Hematopoietic multipotent progenitor cell treated with erythropoietin and hydrocortisone succinate and interleukin-3 and kit ligand, for 6 days (in vitro differentiated cells): ENCODE data around the gene INTS11.

ENCODE experiments used
- DNase-seq: peaks from one replicate; pipeline ENCODE4 v3.0.0-alpha.2; 2015

INTS11 gene

GRCh38 chr1:1281533-1282321, 42.7 kb downstream of the INTS11 start:
- DNase-seq: no peak

GRCh38 chr1:1280782-1281481, 43.5 kb downstream of the INTS11 start:
- no peak for DNase-seq

DNA sequence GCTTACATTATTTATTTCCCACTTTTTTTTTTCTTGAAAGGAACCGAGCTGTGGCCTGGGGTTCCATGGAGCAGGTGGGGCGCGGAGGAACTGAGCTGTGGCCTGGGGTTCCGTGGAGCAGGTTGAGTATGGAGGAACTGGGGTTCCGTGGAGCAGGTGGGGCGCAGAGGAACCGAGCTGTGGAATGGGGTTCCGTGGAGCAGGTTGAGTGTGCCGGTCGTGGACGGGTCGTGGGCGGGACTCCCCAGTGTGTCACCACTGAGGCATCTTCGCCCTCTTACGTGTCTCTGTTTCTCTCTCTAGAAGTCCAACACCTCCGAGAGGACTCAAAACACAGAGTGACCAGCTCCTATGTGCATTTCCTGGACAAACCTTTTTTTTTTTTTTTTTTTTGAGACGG, 45.4 kb downstream of the INTS11 start:
- DNase-seq: no peak

GRCh38 chr1:1278620-1279019, 45.8 kb downstream of the INTS11 start:
- DNase-seq: no peak

DNA sequence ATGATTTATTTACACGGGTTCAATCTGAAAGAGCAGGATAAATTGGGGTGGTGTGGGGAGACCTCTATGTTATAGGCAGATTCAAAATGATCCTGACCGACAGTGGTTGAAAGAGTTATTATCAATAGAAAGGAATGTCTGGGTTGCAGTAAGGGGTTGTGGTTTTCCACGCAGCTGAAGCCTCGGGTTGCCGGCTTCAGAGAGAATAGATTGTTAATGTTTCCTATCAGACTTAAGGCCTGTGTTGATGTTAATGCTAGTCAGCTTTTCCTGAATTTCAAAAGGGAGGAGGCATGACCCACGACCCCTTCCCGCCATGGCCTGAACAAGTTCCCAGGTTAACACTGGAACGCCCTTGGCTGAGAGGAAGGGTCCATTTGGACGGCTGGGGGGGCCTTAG, 48.6 kb downstream of the INTS11 start:
- no peak for DNase-seq

DNA sequence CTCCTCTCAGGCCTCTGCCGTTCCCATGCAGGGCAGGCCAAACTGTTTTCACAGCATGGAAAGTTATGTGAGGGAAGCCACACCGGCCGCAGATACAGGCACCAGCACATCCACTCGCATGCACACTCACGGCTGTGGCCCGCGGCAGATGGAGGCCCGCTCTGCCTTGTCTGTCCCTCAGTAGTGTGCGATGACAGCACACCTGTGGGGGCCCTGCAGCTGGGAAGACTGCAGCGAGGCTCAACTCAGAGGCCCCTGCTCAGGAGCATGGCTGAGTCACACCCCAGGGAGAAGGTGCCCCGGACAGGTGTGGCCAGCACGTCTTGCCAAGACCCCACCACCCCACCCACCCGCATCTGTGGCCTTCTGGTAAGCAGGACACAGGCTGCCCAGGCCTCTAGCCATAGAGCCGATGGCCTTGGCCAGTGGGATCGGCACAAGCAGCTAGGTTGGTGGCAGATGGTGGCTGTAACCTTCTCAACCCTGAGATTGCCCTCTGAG, 49.5 kb downstream of the INTS11 start:
- no peak for DNase-seq

GRCh38 chr1:1274299-1274930, 50.0 kb downstream of the INTS11 start:
- DNase-seq: no peak

GRCh38 chr1:1273512-1274298, 50.8 kb downstream of the INTS11 start, which contains the start of gene UBE2J2:
Gene UBE2J2 (minus strand): TSS chr1:1273854. CDS start chr1:1267992, 5,862 bp downstream.
- peak; percentile 96 for DNase-seq

- no peak for DNase-seq
Measured at GRCh38 chr1:1273209-1273511, 51.3 kb downstream of the INTS11 start.

- no peak for DNase-seq
Measured at GRCh38 chr1:1272341-1273208, 51.9 kb downstream of the INTS11 start.

DNA sequence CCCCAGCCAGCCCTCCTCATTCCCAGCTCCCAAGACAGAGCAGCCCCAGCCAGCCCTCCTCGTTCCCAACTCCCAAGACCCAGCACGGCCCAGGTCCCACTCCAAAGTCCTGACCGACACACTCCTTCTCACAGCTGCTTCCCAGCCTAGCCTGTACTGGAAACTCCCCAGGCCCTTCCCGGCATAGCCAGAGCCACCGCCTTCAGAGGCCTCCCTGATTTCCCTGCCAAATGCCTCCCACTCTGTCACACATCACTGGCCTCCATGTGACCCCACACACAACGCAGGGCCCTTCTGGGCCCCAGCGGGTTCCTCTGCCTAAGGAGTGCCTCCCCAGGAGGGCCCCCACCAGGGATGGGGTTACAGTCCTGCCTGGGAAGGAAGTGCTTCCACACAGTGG, 53.6 kb downstream of the INTS11 start:
- DNase-seq: no peak

DNA sequence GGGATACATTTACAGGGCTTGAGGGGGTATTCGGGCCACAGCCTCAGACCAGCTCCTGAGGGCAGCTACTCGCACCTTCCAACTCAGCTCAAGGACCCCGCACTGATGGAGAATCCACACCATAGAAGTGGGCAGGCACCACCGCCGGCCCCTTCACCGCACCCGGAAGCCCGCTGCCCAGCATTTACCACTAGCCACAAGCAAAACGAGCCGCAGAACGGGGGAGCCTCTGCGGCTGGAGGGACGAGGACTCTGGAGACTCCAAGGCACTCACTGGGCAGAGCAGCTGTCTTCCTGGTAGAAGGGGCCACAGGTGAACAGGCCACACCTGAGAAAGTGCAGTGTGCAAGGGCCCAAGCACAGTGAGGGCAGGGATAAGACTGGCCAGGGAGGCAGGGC, 56.2 kb downstream of the INTS11 start:
- no peak for DNase-seq

DNA sequence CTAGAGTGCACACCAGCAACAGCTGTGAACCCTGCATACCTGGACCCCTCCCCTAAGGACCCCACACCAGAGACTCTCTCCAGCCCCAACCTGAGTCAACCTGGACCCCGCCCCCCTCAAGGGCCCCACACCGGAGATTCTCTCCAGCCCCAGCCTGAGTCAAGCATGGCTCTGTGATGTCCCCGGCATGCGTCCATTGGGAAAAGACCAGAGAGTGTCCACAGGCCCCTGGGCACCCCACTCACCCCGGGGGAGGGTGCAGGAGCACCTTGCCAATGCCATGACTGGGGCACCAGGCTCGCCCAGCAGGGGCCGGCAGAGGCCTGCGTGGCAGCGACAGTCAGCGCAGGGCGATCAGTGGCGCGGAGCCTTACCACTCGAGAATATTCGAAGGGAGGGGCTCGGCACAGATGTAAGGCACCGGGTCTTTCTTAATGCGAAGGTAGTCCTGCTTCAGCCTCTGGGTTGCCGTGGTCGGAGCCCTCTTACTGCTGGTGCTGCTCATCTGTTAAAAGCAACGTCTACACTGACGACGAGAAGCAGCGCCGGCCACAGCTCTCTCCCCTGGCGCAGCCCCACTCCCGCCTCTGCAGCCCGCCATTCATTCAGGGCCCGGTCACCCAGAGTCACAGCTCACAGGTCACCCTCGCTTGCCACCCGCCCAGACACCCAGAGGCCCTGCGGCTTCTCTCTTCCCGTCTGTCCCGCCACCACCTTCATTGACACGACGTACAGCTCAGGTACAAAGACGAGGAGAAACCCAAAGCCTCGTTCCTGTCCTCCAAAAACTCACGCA, 56.8 kb downstream of the INTS11 start:
- no peak for DNase-seq

DNA sequence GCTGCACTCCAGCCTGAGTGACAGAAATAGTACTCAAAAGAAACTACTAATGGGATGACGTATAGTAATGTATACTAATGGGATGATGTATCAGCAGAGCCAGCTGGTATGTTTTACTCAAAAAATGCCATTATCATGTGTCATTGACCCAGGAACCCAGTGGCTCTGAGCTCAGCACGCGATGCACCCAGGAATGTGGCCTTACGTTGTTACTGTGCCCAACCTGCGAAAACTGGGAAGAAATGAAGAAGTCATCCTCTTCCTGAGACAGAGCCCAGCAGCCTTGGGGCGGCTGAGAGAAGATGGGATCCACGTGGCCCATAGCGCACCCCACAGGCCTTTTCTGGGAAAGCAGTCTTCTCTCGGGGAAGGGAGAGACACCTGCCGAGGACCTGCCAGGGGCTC, 59.6 kb downstream of the INTS11 start:
- peak; percentile 57 for DNase-seq

DNA sequence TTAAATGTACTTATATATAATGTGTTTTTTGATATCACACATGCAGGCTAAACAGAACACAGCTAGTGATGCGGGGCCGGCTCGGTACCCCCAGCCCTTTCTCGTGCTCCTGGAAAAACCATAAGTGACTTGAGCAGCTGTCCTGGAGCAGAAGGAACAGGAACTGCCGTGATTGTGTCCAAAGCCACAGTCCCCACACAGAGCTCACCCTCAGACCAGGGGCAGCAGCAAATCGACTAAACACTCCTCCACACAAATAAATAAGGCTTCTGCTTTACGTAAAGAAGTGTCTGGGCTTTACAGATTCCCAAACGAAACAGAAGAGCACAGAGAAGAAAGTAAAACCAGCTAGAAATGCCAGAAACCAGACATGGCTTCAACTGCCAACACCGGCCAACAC, 60.4 kb downstream of the INTS11 start:
- DNase-seq: no peak

- no peak for DNase-seq
Measured at GRCh38 chr1:1262758-1263157, 61.7 kb downstream of the INTS11 start.

DNA sequence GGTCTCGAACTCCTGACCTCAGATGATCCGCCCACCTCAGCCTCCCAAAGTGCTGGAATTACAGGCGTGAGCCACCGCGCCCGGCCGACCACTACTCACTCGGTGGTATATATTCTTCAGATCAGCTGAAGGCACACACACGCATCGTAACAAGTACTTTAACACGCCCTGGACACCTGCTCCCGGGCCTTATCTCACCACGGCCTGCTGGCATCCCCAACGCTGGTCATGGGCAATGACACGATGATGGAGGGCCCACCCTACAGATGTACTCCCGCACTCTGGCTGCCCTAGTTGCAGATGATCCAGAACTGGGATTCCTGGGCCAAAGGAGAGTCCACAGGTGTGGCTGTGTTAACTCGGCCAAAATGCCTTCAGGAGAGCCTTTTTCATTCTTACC, 62.4 kb downstream of the INTS11 start:
- DNase-seq: peak; percentile 88
